H1 (cell line): Measurements from ENCODE around the gene CEACAM5. TPM values are rescaled to one million over a fixed set of nuclear protein-coding genes. Genes with fewer than 3 reads are reported as not detected.

Experiments
- CTCF ChIA-PET: fragments of 300-600 bp; sonication (Branson Sonifier 250); formaldehyde crosslinking; loops from one replicate; lab custom pipeline; 2021; ENCODE audit not compliant: partially characterized antibody; lab: Charles Lee
- POLR2A ChIA-PET: fragments of 300-600 bp; sonication (Branson Sonifier 250); formaldehyde crosslinking; loops from one replicate; lab custom pipeline; 2021; ENCODE audit warnings: inconsistent platforms; ENCODE audit not compliant: partially characterized antibody; lab: Charles Lee
- DNase-seq, 2 experiments: peaks; one replicate each; pipeline versions ENCODE4 v3.0.0 to v3.0.0-alpha.2; 2010 to 2022; ENCODE audit warnings: low spot score in 2 of 2, low read depth in 1 of 2, mixed read lengths in 1 of 2
- FAIRE-seq: peaks from 2 replicates; lab custom pipeline; 2011; peaks lifted over from hg19 to GRCh38; lab: Jason Lieb, UNC
- H2AFZ ChIP-seq: 2 replicates; pipeline ENCODE4 v1.8.1; 2012; ENCODE audit warnings: low read length, inconsistent platforms
- H2AK5ac ChIP-seq: 2 replicates; pipeline ENCODE4 v1.6.1; 2013; ENCODE audit warnings: low read depth, low read length
- H2BK120ac ChIP-seq: replicated peaks from 2 replicates; pipeline ENCODE3; 2013; ENCODE audit warnings: low read depth, low read length, inconsistent platforms
- H2BK12ac ChIP-seq: 2 replicates; pipeline ENCODE4 v1.6.1; 2013; ENCODE audit warnings: low read depth, low read length
- H2BK15ac ChIP-seq: 2 replicates; pipeline ENCODE4 v1.6.1; 2013; ENCODE audit warnings: low read length
- H2BK20ac ChIP-seq: 2 replicates; pipeline ENCODE4 v1.6.1; 2013; ENCODE audit warnings: low read length
- H2BK5ac ChIP-seq: 2 replicates; pipeline ENCODE4 v1.6.1; 2013; ENCODE audit warnings: low read depth, low read length
- H3K14ac ChIP-seq: 2 replicates; pipeline ENCODE4 v1.6.1; 2013; ENCODE audit warnings: inconsistent platforms; ENCODE audit not compliant: insufficient read length
- H3K18ac ChIP-seq: 2 replicates; pipeline ENCODE4 v1.6.1; 2013; ENCODE audit warnings: low read length; ENCODE audit errors: extremely low read depth
- H3K23ac ChIP-seq: 2 replicates; pipeline ENCODE4 v1.6.1; 2013; ENCODE audit warnings: inconsistent platforms; ENCODE audit not compliant: insufficient read length
- H3K23me2 ChIP-seq: 2 replicates; pipeline ENCODE4 v1.6.1; 2013; ENCODE audit warnings: low read depth, low read length
- H3K27ac ChIP-seq: 2 replicates; pipeline ENCODE4 v1.6.1; 2011; ENCODE audit warnings: low read depth, low read length, inconsistent platforms
- H3K27me3 ChIP-seq, 4 experiments: replicated peaks in 1 of 4; 1 replicate in 1 of 4; 2 replicates in 3 of 4; pipeline versions ENCODE4 v1.6.1 to v1.8.1; 2011 to 2013; ENCODE audit warnings: low read length in 3 of 4, mild to moderate bottlenecking in 3 of 4, inconsistent platforms in 2 of 4, mixed read lengths in 2 of 4, moderate library complexity in 1 of 4; ENCODE audit not compliant: control insufficient read depth in 3 of 4, insufficient read depth in 3 of 4; ENCODE audit errors: extremely low read depth in 1 of 4
- H3K36me3 ChIP-seq, 4 experiments: 2 replicates each; pipeline versions ENCODE4 v1.6.1 to v1.8.1; 2011 to 2013; ENCODE audit warnings: mild to moderate bottlenecking in 4 of 4, low read length in 3 of 4, moderate library complexity in 2 of 4, control low read depth in 1 of 4, inconsistent platforms in 1 of 4; ENCODE audit not compliant: insufficient read depth in 4 of 4, control insufficient read depth in 2 of 4
- H3K4ac ChIP-seq: replicated peaks from 2 replicates; pipeline ENCODE3; 2013; ENCODE audit warnings: low read length, low read depth, mixed read lengths, inconsistent platforms; ENCODE audit not compliant: insufficient read length
- H3K4me1 ChIP-seq, 4 experiments: replicated peaks in 1 of 4; 1 replicate in 1 of 4; 2 replicates in 3 of 4; pipeline versions ENCODE4 v1.6.1 to v1.8.1; 2011 to 2013; ENCODE audit warnings: low read length in 3 of 4, inconsistent platforms in 2 of 4, mixed read lengths in 1 of 4; ENCODE audit not compliant: insufficient read depth in 4 of 4, control insufficient read depth in 3 of 4
- H3K4me2 ChIP-seq, 2 experiments: 2 replicates each; pipeline versions ENCODE4 v1.6.1 to v1.8.1; 2011 to 2013; ENCODE audit warnings: low read depth in 2 of 2, low read length in 2 of 2, control low read depth in 1 of 2, inconsistent platforms in 1 of 2, mild to moderate bottlenecking in 1 of 2; ENCODE audit not compliant: insufficient read depth in 1 of 2
- H3K4me3 ChIP-seq, 4 experiments: fragments of 200-600, 300-600 bp in 1 of 4; sonication (generic), shearing (Covaris generic), sonication (Bioruptor Twin) in 1 of 4; 2 replicates each; pipeline versions ENCODE4 v1.5.1 to v1.8.1; 2011 to 2016; ENCODE audit warnings: low read length in 4 of 4, low read depth in 3 of 4, control low read depth in 2 of 4, inconsistent platforms in 2 of 4, mild to moderate bottlenecking in 2 of 4, mixed read lengths in 1 of 4, moderate library complexity in 1 of 4; ENCODE audit not compliant: insufficient read depth in 2 of 4; ENCODE audit errors: extremely low read depth in 1 of 4
- H3K56ac ChIP-seq: replicated peaks from 2 replicates; pipeline ENCODE3; 2013; ENCODE audit warnings: low read depth, mild to moderate bottlenecking, mixed read lengths, low read length, inconsistent platforms; ENCODE audit not compliant: insufficient read length
- H3K79me1 ChIP-seq: 2 replicates; pipeline ENCODE4 v1.6.1; 2013; ENCODE audit warnings: low read depth, low read length, control low read depth
- H3K79me2 ChIP-seq, 2 experiments: 2 replicates each; pipeline versions ENCODE4 v1.6.1 to v1.8.1; 2012 to 2013; ENCODE audit warnings: low read length in 2 of 2, mild to moderate bottlenecking in 2 of 2, inconsistent platforms in 1 of 2; ENCODE audit not compliant: insufficient read depth in 2 of 2, control insufficient read depth in 1 of 2
- H3K9ac ChIP-seq, 4 experiments: replicated peaks in 1 of 4; 1 replicate in 1 of 4; 2 replicates in 3 of 4; pipeline versions ENCODE4 v1.6.1 to v1.8.1; 2011 to 2013; ENCODE audit warnings: low read depth in 3 of 4, low read length in 3 of 4, control low read depth in 2 of 4, mild to moderate bottlenecking in 2 of 4, moderate library complexity in 2 of 4, inconsistent platforms in 1 of 4; ENCODE audit errors: extremely low read depth in 1 of 4
- H3K9me3 ChIP-seq, 2 experiments: 2 replicates each; pipeline versions ENCODE4 v1.6.1 to v1.8.1; 2012 to 2013; ENCODE audit warnings: mild to moderate bottlenecking in 2 of 2, moderate library complexity in 2 of 2, control low read depth in 1 of 2, inconsistent platforms in 1 of 2, low read depth in 1 of 2, low read length in 1 of 2, mixed read lengths in 1 of 2; ENCODE audit not compliant: insufficient read depth in 2 of 2
- H4K20me1 ChIP-seq, 2 experiments: replicated peaks in 1 of 2; 2 replicates each; pipeline versions ENCODE3 to v1.8.1; 2011 to 2013; ENCODE audit warnings: inconsistent platforms in 2 of 2, low read length in 2 of 2, mild to moderate bottlenecking in 1 of 2; ENCODE audit not compliant: insufficient read depth in 2 of 2, control insufficient read depth in 1 of 2
- H4K5ac ChIP-seq: 2 replicates; pipeline ENCODE4 v1.6.1; 2013; ENCODE audit warnings: low read length, low read depth, mixed read lengths, inconsistent platforms; ENCODE audit not compliant: insufficient read length
- H4K8ac ChIP-seq: 2 replicates; pipeline ENCODE4 v1.8.0; 2013; ENCODE audit warnings: mild to moderate bottlenecking, moderate library complexity, low read length, inconsistent platforms; ENCODE audit not compliant: insufficient read depth; ENCODE audit errors: extremely low read depth
- H4K91ac ChIP-seq: replicated peaks from 2 replicates; pipeline ENCODE3; 2013; ENCODE audit warnings: low read length, mixed read lengths, inconsistent platforms; ENCODE audit not compliant: insufficient read length
- CTCF ChIP-seq, 3 experiments: IDR thresholded peaks; 1 replicate in 2 of 3; 2 replicates in 1 of 3; pipeline versions ENCODE4 v1.5.1 to v1.6.1; 2011; ENCODE audit warnings: low read length in 3 of 3, mild to moderate bottlenecking in 3 of 3, inconsistent platforms in 2 of 3, low read depth in 1 of 3, moderate library complexity in 1 of 3; ENCODE audit not compliant: insufficient read depth in 1 of 3; ENCODE audit errors: control extremely low read depth in 1 of 3
- HDAC2 ChIP-seq, 2 experiments: fragments of 300-600 bp in 1 of 2; sonication (generic) in 1 of 2; IDR thresholded peaks; 2 replicates each; pipeline ENCODE4 v1.6.1; 2011 to 2012; ENCODE audit warnings: low read depth in 2 of 2, low read length in 2 of 2, mild to moderate bottlenecking in 2 of 2, moderate library complexity in 2 of 2, borderline replicate concordance in 1 of 2, inconsistent platforms in 1 of 2
- NANOG ChIP-seq: IDR thresholded peaks from 2 replicates; pipeline ENCODE4 v1.6.1; 2011; ENCODE audit warnings: low read length, low read depth, mild to moderate bottlenecking, inconsistent platforms; ENCODE audit not compliant: insufficient read depth, poor library complexity, severe bottlenecking
- RAD21 ChIP-seq, 2 experiments: IDR thresholded peaks in 1 of 2; conservative IDR thresholded peaks in 1 of 2; 2 replicates each; pipeline ENCODE4 v1.6.1; 2011; ENCODE audit warnings: low read depth in 2 of 2, low read length in 2 of 2, improper control_type of control experiment in 1 of 2, inconsistent platforms in 1 of 2, mild to moderate bottlenecking in 1 of 2, moderate library complexity in 1 of 2
- YY1 ChIP-seq: IDR thresholded peaks from 2 replicates; pipeline ENCODE4 v1.6.1; 2011; ENCODE audit warnings: low read depth, mild to moderate bottlenecking, low read length
- WGBS, 2 experiments: shearing (Covaris generic) in 1 of 2; methylation state at CpG; one replicate each; pipeline versions ENCODE4 v1.1.6 to v1.1.7; 2013 to 2015; ENCODE audit warnings: low lambda C conversion rate in 2 of 2, mixed read lengths in 2 of 2, inconsistent platforms in 1 of 2, low coverage in 1 of 2, missing lambda C conversion rate in 1 of 2; ENCODE audit not compliant: insufficient replicate concordance in 2 of 2, insufficient coverage in 1 of 2, insufficient read length in 1 of 2; ENCODE audit errors: extremely low coverage in 1 of 2, missing lambda C conversion rate in 1 of 2; 5-methylcytosine and 5-hydroxymethylcytosine counted together
- polyA plus RNA-seq, 7 experiments: library from polyadenylated mRNA; depleted of rRNA in 3 of 7; stranded (reverse) in 5 of 7; unstranded in 2 of 7; fragments of >200 nt in 5 of 7; fragments of 200-250 nt in 2 of 7; gene quantifications; 1 replicate in 5 of 7; 2 replicates in 1 of 7; 4 replicates in 1 of 7; pipeline versions ENCODE4 v1.2.1 to v1.2.3, GENCODE V29; 2011 to 2013; ENCODE audit warnings: missing spikeins in 2 of 7, mixed read lengths in 2 of 7
- total RNA-seq: library from RNA; stranded (reverse); fragmentation: NEBNext Ultra II Directional; extraction: Animal tissue kit (Norgen Biotek cat#: 25700); gene quantifications from 2 replicates; pipeline ENCODE4 v1.2.1, GENCODE V29; 2021

Gene CEACAM5
- total and polyA plus RNA-seq, 2 of the 8 experiments (the other 6 are each of a cell fraction or from before 2014, with no cell fraction given): not detected

- no peak overlapping the region for H2BK20ac ChIP-seq
- H3K79me1 ChIP-seq: no peaks in the 10 kb centered on the region
- no peak overlapping the region for H3K27ac ChIP-seq
- H4K91ac ChIP-seq: no peak overlapping the region
- no peak overlapping the region for H3K18ac ChIP-seq
- no peak overlapping the region for H2BK120ac ChIP-seq
- H4K8ac ChIP-seq: no peak overlapping the region
- H3K4me3 ChIP-seq: no peak overlapping the region
- FAIRE-seq (peak; percentile 94), DNase-seq (peak in 1 of 2 experiments; percentile 79)
- H4K20me1 ChIP-seq: no peaks in the 10 kb centered on the region
- H3K56ac ChIP-seq: no peak overlapping the region
- H3K9me3 ChIP-seq: peaks cover 26 to 69% of the 10 kb centered on the region in 2 experiments; a peak in 3 of 4 replicates
- H3K23ac ChIP-seq: no peak overlapping the region
- H2BK12ac ChIP-seq: no peak overlapping the region
- ChIA-PET CTCF (interaction anchor here (0.6 to 3.0 kb wide), 29 partner anchors 8 to 1134 kb away, joined by 3 to 13 read pairs (median 4); no protein-coding TSS in a partner anchor), POLR2A (no interaction called here)
- H3K14ac ChIP-seq: no peak overlapping the region
- H4K5ac ChIP-seq: no peak overlapping the region
- no peaks in the 10 kb centered on the region for H3K4me1 ChIP-seq
- H3K4ac ChIP-seq: no peak overlapping the region
- H2AK5ac ChIP-seq: no peak overlapping the region
- H2AFZ ChIP-seq: no peak overlapping the region
- H3K36me3 ChIP-seq: no peaks in the 10 kb centered on the region
- no peak overlapping the region for H2BK5ac ChIP-seq
- no peaks in the 10 kb centered on the region for H3K23me2 ChIP-seq
- H3K27me3 ChIP-seq: no peaks in the 10 kb centered on the region
- H3K4me2 ChIP-seq: no peak overlapping the region
- no peaks in the 10 kb centered on the region for H3K79me2 ChIP-seq
- H3K9ac ChIP-seq: no peak overlapping the region
- no peak overlapping the region for H2BK15ac ChIP-seq
- WGBS, 2 experiments: 19% methylated on average over 4 of the region's 4 CpGs; no CpG with 5 or more reads in 1 of the 2 experiments
- TF ChIP-seq HDAC2 (IDR thresholded peaks at IDR 0.05; ENCODE audit: borderline replicate concordance in 1 of 2, low read depth in 2 of 2, low read length in 2 of 2) (no peak), CTCF (IDR thresholded peaks at IDR 0.05; ENCODE audit: control extremely low read depth in 1 of 3, insufficient read depth in 1 of 3, low read depth in 1 of 3, low read length in 3 of 3) (peak; percentile 45 to 68 (median 52)), NANOG (no peak), RAD21 (IDR thresholded peaks at IDR 0.05 in 1 of 2, conservative IDR thresholded peaks at IDR 0.05 in 1 of 2; ENCODE audit: low read depth in 2 of 2, low read length in 2 of 2) (peak; percentile 14 to 40; a peak in 2 of 4 replicates), YY1 (no peak)
Observed at GRCh38 chr19:41753936-41754529, 45.6 kb downstream of the CEACAM5 start.
